A673 (cell line): ENCODE data around the gene USE1. TPM values are rescaled to one million over a fixed set of nuclear protein-coding genes. Genes with fewer than 3 reads are reported as not detected.

Experiments
- BruUV-seq: library from RNA; stranded (reverse); fragments of 400-500 nt; replicated peaks from 2 replicates; lab custom pipeline; 2021; lab: Mats Ljungman, UMichigan
- CTCF ChIA-PET: fragments of 300-600 bp; sonication (Branson Sonifier 250); formaldehyde crosslinking; loops from one replicate; lab custom pipeline; 2022; ENCODE audit warnings: antibody characterized with exemption; lab: Charles Lee
- POLR2A ChIA-PET: fragments of 300-600 bp; sonication (Branson Sonifier 250); formaldehyde crosslinking; loops from one replicate; lab custom pipeline; 2022; ENCODE audit warnings: antibody characterized with exemption; ENCODE audit not compliant: low non-redundant PET; lab: Charles Lee
- DNase-seq: peaks from one replicate; pipeline ENCODE4 v3.0.0-alpha.2; 2015; ENCODE audit warnings: low spot score
- H3K27ac ChIP-seq: fragments of 200-600 bp; sonication (generic); 2 replicates; pipeline ENCODE4 v1.5.1; 2016; ENCODE audit warnings: mixed run types, low read depth, mild to moderate bottlenecking, mixed read lengths, antibody characterized with exemption, low read length; ENCODE audit not compliant: poor library complexity, severe bottlenecking
- H3K27me3 ChIP-seq: fragments of 200-600 bp; sonication (generic); replicated peaks from 2 replicates; pipeline ENCODE4 v1.6.1; 2017; ENCODE audit warnings: mixed run types, low read depth, mild to moderate bottlenecking, mixed read lengths, antibody characterized with exemption, low read length; ENCODE audit not compliant: insufficient read depth, poor library complexity
- H3K36me3 ChIP-seq: fragments of 200-600 bp; sonication (generic); 2 replicates; pipeline ENCODE4 v1.6.1; 2016; ENCODE audit warnings: mixed run types, mild to moderate bottlenecking, mixed read lengths, antibody characterized with exemption, low read length; ENCODE audit not compliant: insufficient read depth, poor library complexity, severe bottlenecking
- H3K4me1 ChIP-seq: fragments of 200-600 bp; sonication (generic); 2 replicates; pipeline ENCODE4 v1.6.1; 2017; ENCODE audit warnings: mixed run types, mild to moderate bottlenecking, mixed read lengths, antibody characterized with exemption, low read length; ENCODE audit not compliant: insufficient read depth, poor library complexity, severe bottlenecking
- H3K4me3 ChIP-seq: fragments of 200-600 bp; sonication (generic); 2 replicates; pipeline ENCODE4 v1.5.1; 2016; ENCODE audit warnings: low read depth, mixed run types, mild to moderate bottlenecking, mixed read lengths, low read length; ENCODE audit not compliant: poor library complexity, severe bottlenecking
- H3K9me3 ChIP-seq: fragments of 200-600 bp; sonication (generic); 2 replicates; pipeline ENCODE4 v1.6.1; 2016; ENCODE audit warnings: mixed run types, low read depth, mild to moderate bottlenecking, mixed read lengths, antibody characterized with exemption, low read length; ENCODE audit not compliant: poor library complexity, severe bottlenecking
- CTCF ChIP-seq: fragments of 300-800, 200-600 bp; sonication (generic); conservative IDR thresholded peaks from 2 replicates; pipeline ENCODE4 v1.5.1; 2017; ENCODE audit warnings: low read depth, mild to moderate bottlenecking, antibody characterized with exemption, low read length, moderate library complexity, mixed read lengths
- EZH2 ChIP-seq: fragments of 200-600 bp; sonication (generic); IDR thresholded peaks from 2 replicates; pipeline ENCODE4 v1.6.1; 2017; ENCODE audit warnings: borderline replicate concordance, low read depth, mild to moderate bottlenecking, mixed read lengths, antibody characterized with exemption, low read length; ENCODE audit not compliant: poor library complexity, severe bottlenecking
- intact Hi-C: fragments of 100-400 bp; cut with micrococcal nuclease; formaldehyde crosslinking; loops from one replicate; pipeline ENCODE4 v1.10.0; 2022; ENCODE audit not compliant: unreplicated experiment
- total RNA-seq: library from RNA; stranded (reverse); gene quantifications from 2 replicates; pipeline ENCODE4 v1.2.3, GENCODE V29; 2021

The USE1 gene
- total RNA-seq, 1 experiment from 2014 or later, result 32.1 TPM

GRCh38 chr19:17244618-17245534 lies 29.7 kb downstream of the USE1 start:
- no peak for DNase-seq
- peak overlapping the region; percentile 23 for H3K27ac ChIP-seq
- H3K36me3 ChIP-seq, result no peaks in the 10 kb centered on the region
- H3K9me3 ChIP-seq, result no peaks in the 10 kb centered on the region
- TF ChIP-seq CTCF (no peak), EZH2 (no peak)
- no TSS peak for BruUV-seq
- CTCF ChIA-PET, result no interaction called here
- peaks cover 12% of the 10 kb centered on the region for H3K4me1 ChIP-seq
- intact Hi-C loops, result no loop called here
- peak overlapping the region; percentile 66 for H3K4me3 ChIP-seq
- POLR2A ChIA-PET, result no interaction called here
- H3K27me3 ChIP-seq, result no peaks in the 10 kb centered on the region

- no peak for DNase-seq
- no peaks in the 10 kb centered on the region for H3K9me3 ChIP-seq
- peak within 1 kb of the TSS; percentile 66 for H3K4me3 ChIP-seq
- peak within 1 kb of the TSS; percentile 65 for H3K27ac ChIP-seq
- intact Hi-C loops, result no loop called here
- H3K4me1 ChIP-seq, result peaks cover 12% of the 10 kb centered on the region
- POLR2A ChIA-PET, result no interaction called here
- H3K36me3 ChIP-seq, result no peaks in the 10 kb centered on the region
- TF ChIP-seq EZH2 (no peak), CTCF (no peak)
- CTCF ChIA-PET, result no interaction called here
- no peaks in the 10 kb centered on the region for H3K27me3 ChIP-seq
- BruUV-seq, result no TSS peak
These were observed 30.4 kb downstream of the USE1 start, which contains the start of gene NR2F6 for GRCh38 chr19:17245535-17245984. Gene NR2F6, minus strand, starts transcription at chr19:17245919. Its CDS starts 699 bp downstream, at chr19:17245220.

- peak overlapping the region; percentile 66 for H3K4me3 ChIP-seq
- no peaks in the 10 kb centered on the region for H3K9me3 ChIP-seq
- H3K36me3 ChIP-seq, result no peaks in the 10 kb centered on the region
- no TSS peak for BruUV-seq
- ChIA-PET CTCF (no interaction called here), POLR2A (no interaction called here)
- peak overlapping the region; percentile 65 for H3K27ac ChIP-seq
- no peak for TF ChIP-seq EZH2
- TF ChIP-seq CTCF, result no peak
- H3K4me1 ChIP-seq, result peaks cover 12% of the 10 kb centered on the region
- H3K27me3 ChIP-seq, result no peaks in the 10 kb centered on the region
- intact Hi-C loops, result no loop called here
- DNase-seq, result peak; percentile 49
These were observed 31.7 kb downstream of the USE1 start for GRCh38 chr19:17246681-17247425.
